ENCODE data around the gene HFM1. TPM values are rescaled to one million over a fixed set of nuclear protein-coding genes. Genes with fewer than 3 reads are reported as not detected.

The HFM1 gene
- total RNA-seq: under 0.01 and 0.43 TPM in 2 replicates

GRCh38 chr1:91404151-91405012, at the start of gene HFM1:
HFM1 (minus strand) TSS chr1:91404837; CDS start chr1:91401082, 3,755 bp downstream.

Other genes with a start within 250 kb of the HFM1 start
- 0.52 and 1.9 TPM in 2 replicates for gene CDC7, start 96.0 kb upstream of the HFM1 start, total RNA-seq